Posterior cingulate gyrus (tissue), 11 donors: ENCODE measurements around the gene LRRC25.
"Not testable (repeated sequence)": the region's sequence is repeated elsewhere in the genome, so short reads cannot be mapped to it uniquely, and the experiment has no call there.

ENCODE experiments used
- DNase-seq, 10 donors: peaks; one replicate each; pipeline versions ENCODE4 v3.0.0 to v3.0.0-alpha.2; 2020 to 2021; ENCODE audit warnings: mixed read lengths in 3 of 10
- intact Hi-C: fragments of 100-400 bp; cut with DNase I; formaldehyde crosslinking; loops from one replicate; pipeline ENCODE4 v1.15.1; 2023

The LRRC25 gene

GRCh38 chr19:18361646-18362045 lies 35.8 kb downstream of the LRRC25 start:
- DNase-seq: no peak
- intact Hi-C loops: no loop called here

DNA sequence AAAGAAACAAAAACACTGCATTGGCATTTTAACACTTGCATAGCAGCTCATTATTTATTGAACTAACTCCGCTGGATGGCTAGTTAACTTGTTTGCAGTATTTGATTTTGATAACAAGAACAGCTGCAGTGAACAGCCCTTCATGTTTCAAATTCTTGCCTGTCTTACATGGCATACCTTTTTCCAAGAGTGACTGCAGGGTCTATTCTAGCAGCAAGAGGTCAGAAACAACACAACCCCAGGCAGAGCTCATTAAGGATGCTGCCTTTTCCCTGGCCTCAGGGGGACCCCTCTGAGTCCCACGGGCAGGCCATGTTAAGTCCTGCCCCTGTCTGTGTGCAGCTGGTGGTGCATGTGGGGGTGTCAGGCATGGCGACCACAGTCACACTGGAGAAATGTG lies 40.4 kb downstream of the LRRC25 start:
- intact Hi-C loops: no loop called here
- no peak for DNase-seq

- intact Hi-C loops, DNase-seq: not testable (repeated sequence)
Measured at GRCh38 chr19:18354743-18355142, 42.7 kb downstream of the LRRC25 start.

DNA sequence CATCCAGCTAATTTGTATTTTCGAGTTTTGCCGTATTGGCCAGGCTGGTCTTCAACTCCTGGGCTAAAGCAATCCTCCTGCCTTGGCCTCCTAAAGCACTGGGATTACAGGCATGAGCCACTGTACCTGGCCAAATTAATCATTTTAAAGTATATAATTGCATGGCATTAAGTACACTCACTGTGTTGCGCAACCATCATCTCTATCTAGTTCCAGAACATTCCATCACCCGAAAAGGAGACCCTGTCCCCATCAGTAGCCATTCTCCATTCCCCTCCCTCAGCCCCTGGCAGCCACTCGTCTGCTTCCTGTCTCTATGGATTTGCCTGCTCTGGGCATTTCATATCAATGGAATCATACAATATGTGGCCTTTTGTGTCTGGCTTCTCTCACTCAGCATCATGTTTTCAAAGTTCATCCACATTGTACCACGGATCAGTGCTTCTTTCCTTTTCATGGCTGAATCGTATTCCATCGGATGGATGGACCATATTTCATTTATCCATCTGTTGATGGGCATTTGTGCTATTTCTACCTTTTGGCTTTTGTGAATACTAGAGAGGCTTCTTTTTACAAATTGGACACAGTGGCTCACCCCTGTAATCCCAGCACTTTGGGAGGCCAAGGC lies 43.9 kb downstream of the LRRC25 start:
- intact Hi-C loops: no loop called here
- DNase-seq: no peak

DNA sequence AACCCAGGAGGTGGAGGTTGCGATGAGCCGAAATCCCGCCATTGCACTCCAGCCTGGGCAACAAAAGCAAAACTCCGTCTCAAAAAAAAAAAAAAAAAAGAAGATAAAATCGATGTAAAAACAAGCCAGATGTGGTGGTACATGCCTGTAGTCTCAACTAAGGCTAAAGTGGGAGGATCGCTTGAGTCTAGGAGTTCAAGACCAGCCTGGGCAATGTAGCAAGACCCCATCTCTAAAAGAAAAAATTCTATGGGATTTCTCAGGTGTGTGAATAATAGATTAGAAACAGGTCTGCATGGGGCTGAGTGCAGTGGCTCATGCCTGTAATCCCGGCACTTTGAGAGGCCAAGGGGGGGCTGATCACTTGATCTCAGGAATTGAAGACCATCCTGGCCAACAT lies 45.9 kb downstream of the LRRC25 start:
- intact Hi-C loops: no loop called here
- DNase-seq: peak in 1 of 10 donors; percentile 58

DNA sequence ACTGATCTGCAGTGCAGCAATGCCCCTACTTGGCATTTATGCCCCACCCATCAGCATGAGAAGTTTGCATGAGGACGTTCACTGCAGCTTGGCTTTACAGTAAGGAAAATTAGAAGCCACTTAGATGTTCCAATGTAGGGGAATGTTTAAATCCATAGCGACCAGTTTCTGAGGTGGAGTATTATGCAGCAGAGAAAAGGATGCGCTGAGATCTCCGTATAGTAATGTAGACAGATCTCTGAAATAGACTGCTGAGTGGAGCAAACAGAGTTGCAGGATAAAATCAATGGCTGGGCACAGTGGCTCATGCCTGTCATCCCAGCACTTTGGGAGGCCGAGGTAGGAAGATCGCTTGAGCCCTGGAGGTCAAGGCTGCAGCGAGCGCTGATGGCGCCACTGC lies 46.9 kb downstream of the LRRC25 start:
- no peak for DNase-seq
- intact Hi-C loops: no loop called here

DNA sequence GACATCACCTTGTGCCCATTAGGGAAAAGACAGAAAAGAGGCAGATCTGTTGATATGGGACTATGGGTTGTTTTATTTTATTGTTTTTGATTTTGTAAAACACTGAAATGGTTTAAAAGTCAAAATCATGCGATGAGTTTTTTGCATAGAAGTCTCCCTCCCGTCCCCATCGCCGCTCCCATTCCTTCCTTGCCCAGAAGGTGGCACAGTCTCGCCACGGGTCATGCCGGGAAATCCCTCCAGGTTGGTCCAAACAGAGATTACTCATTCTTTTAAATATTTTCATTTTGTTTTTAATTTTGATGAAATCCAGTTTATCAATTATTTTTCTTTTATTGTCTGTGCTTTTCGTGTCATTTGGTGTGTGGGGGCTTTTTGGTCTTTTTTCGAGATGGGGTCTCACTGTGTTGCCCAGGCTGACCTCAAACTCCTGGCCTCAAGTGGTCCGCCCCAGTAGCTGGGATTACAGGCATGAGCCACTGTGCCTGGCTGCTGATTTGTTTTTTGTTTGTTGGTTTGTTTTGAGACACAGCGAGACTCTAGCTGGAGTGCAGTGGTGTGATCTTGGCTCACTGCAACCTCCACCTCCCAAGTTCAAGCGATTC lies 47.8 kb downstream of the LRRC25 start:
- peak in 8 of 10 donors; percentile 24 to 92 (median 48) for DNase-seq
- intact Hi-C loops: no loop called here

- intact Hi-C loops: not testable (repeated sequence)
Measured at GRCh38 chr19:18348818-18349339, 48.5 kb downstream of the LRRC25 start.

GRCh38 chr19:18348171-18348570 lies 49.3 kb downstream of the LRRC25 start:
- DNase-seq: peak in 1 of 10 donors; percentile 73
- intact Hi-C loops: no loop called here

More at GRCh38 chr19:18348818-18349339, 48.5 kb downstream of the LRRC25 start:
- DNase-seq: not testable (repeated sequence)

GRCh38 chr19:18346091-18346490 lies 51.3 kb downstream of the LRRC25 start:
- DNase-seq: peak in 1 of 10 donors; percentile 31
- intact Hi-C loops: no loop called here

DNA sequence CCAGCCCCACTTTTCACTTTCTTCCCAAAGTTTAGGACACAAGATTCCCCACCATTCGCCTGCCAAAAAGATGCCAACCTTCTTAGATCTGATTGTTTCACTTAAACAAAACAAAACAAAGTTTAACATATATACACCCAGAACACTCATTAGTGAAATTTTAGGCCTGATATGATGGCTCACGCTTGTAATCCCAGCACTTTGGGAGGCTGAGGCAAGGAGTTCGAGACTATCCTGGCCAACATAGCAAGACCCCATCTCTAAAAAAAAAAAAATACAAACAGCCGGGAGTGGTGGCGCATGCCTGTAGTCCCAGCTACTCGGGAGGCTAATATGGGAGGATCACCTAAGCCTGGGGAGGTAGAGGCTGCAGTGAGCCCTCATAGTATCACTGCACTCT lies 52.1 kb downstream of the LRRC25 start:
- intact Hi-C loops: no loop called here
- no peak for DNase-seq

DNA sequence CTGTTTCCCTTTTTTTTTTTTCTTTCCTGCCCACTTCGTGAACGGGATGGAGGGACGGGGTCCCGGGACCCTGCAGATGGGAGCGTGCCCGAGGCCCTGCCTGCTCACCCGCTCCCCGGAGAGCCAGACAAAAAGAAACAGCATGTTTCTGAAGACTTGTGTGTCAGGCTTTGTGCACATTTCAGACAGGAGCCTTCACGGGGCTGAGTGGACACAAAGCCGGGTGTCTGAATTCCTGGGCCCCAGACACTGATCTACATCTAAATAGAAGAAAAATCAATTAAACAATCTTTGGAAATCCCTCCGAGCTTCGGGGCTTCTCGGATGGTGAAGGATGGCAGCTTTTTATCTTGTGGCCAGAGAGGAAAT lies 52.9 kb downstream of the LRRC25 start:
- intact Hi-C loops: loop anchor here (5.0 kb wide), 1 partner anchor 68 kb away; no protein-coding TSS in a partner anchor
- peak in 1 of 10 donors; percentile 72 for DNase-seq

- intact Hi-C loops: loop anchor here (5.0 kb wide), 1 partner anchor 70 kb away; no protein-coding TSS in a partner anchor
Measured at GRCh38 chr19:18342090-18342632, 55.3 kb downstream of the LRRC25 start.

More at GRCh38 chr19:18342090-18342632, 55.3 kb downstream of the LRRC25 start:
- no peak for DNase-seq
